ENCODE results near the gene PRSS2.

Gene PRSS2

DNA sequence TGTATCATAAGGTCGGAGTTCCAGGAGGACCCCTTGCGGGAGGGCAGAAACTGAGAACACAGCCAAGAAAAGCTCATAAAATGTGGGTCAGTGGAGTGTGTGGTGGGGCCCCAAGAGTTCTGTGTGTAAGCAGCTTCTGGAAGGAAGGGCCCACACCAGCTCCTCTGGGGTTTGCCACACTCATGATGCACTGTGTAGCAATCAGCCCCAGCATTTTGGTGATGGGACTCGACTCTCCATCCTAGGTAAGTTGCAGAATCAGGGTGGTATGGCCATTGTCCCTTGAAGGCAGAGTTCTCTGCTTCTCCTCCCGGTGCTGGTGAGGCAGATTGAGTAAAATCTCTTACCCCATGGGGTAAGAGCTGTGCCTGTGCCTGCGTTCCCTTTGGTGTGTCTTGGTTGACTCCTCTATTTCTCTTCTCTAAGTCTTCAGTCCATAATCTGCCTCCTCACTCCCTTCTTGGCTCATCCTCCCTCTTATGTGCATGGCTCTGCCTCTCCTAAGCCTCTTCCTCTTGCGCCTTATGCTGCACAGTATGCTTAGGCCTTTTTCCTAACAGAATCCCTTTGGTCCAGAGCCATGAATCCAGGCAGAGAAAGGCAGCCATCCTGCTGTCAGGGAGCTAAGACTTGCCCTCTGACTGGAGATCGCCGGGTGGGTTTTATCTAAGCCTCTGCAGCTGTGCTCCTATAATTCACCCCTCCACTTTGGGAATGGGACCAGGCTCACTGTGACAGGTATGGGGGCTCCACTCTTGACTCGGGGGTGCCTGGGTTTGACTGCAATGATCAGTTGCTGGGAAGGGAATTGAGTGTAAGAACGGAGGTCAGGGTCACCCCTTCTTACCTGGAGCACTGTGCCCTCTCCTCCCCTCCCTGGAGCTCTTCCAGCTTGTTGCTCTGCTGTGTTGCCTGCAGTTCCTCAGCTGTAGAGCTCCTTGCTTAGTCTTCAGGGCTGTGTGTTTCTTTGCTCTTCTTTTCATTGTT is 17.8 kb downstream of the PRSS2 start:
- FAIRE-seq: no peak

DNA sequence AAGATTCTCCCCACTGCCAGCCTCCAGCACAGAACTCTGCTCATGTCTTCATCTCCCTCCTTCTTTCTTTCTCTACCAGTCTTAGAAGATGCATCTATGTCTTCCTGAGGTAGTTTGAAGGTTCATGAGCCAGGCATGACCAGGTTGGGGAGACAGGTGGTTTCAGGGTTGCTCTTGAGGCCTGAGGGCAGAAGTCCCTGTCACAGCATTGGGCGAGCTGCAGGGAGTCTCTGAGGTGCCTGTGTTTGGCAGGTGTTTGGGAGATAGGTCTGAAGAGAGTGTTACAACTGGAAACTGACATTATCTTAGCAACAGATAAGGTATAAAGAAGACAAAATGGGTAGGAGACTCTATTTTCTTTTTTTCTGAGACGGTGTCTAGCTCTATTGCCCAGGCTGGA is 18.7 kb downstream of the PRSS2 start:
- no peak for FAIRE-seq

DNA sequence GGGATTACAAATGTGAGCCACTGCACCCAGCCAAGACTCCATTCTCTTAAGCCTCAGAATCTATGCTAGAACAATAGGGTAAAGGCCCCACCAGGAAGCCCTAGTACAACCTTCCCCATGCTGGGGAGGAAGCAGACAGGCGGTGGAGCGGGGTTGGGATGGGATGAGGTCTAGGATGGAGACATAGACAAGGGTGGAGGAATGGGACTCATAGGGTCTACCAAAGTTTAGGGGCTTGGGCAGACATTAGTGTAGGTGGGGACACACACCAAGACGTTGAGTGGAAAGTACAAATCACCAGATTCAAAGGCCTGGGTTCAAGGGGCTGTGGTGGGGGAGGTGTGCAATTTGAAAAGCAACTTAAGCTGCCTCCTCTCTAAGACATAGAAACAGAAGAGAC is 19.3 kb downstream of the PRSS2 start:
- no peak for FAIRE-seq

DNA sequence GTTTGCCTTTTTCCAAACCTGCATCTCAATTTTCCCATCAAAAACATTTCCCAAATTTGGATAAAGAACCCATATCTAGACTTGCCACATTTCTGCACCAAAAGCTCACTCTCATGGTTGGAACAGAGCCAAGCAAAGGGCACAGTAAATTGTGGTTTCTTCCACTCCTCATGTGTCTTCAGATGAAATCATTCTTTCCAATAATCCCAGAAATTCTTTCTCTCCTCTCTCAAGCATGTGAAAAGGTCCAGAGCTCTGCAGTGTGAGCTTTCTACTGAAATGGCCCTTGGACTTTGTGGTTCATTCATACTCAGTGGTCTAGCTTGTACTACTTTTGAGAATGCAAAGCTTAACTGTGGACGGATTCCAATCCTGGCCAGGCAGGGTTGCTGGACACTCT is 19.8 kb downstream of the PRSS2 start:
- no peak for FAIRE-seq

DNA sequence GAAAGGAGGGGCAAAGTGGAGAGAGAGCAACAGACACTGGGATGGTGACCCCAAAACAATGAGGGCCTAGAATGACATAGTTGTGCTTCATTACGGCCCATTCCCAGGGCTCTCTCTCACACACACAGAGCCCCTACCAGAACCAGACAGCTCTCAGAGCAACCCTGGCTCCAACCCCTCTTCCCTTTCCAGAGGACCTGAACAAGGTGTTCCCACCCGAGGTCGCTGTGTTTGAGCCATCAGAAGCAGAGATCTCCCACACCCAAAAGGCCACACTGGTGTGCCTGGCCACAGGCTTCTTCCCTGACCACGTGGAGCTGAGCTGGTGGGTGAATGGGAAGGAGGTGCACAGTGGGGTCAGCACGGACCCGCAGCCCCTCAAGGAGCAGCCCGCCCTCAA is 20.7 kb downstream of the PRSS2 start:
- FAIRE-seq: no peak

DNA sequence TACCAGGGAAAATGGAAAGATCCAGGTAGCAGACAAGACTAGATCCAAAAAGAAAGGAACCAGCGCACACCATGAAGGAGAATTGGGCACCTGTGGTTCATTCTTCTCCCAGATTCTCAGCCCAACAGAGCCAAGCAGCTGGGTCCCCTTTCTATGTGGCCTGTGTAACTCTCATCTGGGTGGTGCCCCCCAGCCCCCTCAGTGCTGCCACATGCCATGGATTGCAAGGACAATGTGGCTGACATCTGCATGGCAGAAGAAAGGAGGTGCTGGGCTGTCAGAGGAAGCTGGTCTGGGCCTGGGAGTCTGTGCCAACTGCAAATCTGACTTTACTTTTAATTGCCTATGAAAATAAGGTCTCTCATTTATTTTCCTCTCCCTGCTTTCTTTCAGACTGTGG is 21.4 kb downstream of the PRSS2 start:
- FAIRE-seq: no peak

DNA sequence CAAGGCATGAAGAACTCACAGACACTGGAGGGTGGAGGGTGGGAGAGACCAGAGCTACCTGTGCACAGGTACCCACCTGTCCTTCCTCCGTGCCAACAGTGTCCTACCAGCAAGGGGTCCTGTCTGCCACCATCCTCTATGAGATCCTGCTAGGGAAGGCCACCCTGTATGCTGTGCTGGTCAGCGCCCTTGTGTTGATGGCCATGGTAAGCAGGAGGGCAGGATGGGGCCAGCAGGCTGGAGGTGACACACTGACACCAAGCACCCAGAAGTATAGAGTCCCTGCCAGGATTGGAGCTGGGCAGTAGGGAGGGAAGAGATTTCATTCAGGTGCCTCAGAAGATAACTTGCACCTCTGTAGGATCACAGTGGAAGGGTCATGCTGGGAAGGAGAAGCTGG is 21.8 kb downstream of the PRSS2 start:
- no peak for FAIRE-seq

DNA sequence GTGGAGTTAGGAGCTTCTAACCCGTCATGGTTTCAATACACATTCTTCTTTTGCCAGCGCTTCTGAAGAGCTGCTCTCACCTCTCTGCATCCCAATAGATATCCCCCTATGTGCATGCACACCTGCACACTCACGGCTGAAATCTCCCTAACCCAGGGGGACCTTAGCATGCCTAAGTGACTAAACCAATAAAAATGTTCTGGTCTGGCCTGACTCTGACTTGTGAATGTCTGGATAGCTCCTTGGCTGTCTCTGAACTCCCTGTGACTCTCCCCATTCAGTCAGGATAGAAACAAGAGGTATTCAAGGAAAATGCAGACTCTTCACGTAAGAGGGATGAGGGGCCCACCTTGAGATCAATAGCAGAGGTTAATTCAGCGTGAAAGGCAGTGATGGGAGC is 22.4 kb downstream of the PRSS2 start:
- no peak for FAIRE-seq

DNA sequence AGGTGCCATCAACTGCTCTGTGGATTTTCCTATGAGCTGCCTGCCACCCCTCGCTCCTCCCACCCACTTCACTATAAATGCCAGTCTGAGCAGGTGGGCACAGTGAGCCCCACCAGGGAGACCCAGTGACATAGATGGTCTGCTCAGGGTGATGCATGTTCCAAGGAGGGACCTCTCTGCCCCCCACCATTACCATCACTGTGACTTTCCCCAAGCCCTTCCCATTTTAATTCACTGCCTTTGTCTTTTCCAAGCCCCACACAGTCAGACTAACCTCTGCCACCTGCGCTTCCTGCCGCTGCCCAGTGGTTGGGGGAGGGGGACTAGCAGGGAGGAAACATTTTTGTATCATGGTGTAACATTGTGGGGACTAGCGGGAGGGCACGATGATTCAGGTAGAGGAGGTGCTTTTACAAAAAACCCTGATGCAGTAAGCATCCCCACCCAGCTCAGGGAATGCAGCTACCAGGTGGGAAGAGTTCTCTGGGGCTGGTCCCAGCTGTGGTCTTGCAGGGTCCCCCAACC is 24.6 kb downstream of the PRSS2 start:
- no peak for FAIRE-seq

DNA sequence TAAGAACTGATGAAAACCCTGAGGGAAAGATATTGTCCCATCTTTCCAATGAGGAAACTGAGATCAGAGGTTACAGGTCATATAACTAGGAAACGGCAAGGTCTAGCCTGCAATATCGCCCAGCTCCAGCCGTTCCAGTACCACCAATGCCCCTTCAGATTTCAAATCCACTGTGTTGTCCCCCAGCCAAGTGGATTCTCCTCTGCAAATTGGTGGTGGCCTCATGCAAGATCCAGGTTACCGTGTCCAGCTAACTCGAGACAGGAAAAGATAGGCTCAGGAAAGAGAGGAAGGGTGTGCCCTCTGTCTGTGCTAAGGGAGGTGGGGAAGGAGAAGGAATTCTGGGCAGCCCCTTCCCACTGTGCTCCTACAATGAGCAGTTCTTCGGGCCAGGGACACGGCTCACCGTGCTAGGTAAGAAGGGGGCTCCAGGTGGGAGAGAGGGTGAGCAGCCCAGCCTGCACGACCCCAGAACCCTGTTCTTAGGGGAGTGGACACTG is 25.3 kb downstream of the PRSS2 start:
- FAIRE-seq: no peak

DNA sequence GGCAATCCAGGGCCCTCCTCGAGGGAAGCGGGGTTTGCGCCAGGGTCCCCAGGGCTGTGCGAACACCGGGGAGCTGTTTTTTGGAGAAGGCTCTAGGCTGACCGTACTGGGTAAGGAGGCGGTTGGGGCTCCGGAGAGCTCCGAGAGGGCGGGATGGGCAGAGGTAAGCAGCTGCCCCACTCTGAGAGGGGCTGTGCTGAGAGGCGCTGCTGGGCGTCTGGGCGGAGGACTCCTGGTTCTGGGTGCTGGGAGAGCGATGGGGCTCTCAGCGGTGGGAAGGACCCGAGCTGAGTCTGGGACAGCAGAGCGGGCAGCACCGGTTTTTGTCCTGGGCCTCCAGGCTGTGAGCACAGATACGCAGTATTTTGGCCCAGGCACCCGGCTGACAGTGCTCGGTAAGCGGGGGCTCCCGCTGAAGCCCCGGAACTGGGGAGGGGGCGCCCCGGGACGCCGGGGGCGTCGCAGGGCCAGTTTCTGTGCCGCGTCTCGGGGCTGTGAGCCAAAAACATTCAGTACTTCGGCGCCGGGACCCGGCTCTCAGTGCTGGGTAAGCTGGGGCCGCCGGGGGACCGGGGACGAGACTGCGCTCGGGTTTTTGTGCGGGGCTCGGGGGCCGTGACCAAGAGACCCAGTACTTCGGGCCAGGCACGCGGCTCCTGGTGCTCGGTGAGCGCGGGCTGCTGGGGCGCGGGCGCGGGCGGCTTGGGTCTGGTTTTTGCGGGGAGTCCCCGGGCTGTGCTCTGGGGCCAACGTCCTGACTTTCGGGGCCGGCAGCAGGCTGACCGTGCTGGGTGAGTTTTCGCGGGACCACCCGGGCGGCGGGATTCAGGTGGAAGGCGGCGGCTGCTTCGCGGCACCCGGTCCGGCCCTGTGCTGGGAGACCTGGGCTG is 26.0 kb downstream of the PRSS2 start:
- FAIRE-seq: no peak

DNA sequence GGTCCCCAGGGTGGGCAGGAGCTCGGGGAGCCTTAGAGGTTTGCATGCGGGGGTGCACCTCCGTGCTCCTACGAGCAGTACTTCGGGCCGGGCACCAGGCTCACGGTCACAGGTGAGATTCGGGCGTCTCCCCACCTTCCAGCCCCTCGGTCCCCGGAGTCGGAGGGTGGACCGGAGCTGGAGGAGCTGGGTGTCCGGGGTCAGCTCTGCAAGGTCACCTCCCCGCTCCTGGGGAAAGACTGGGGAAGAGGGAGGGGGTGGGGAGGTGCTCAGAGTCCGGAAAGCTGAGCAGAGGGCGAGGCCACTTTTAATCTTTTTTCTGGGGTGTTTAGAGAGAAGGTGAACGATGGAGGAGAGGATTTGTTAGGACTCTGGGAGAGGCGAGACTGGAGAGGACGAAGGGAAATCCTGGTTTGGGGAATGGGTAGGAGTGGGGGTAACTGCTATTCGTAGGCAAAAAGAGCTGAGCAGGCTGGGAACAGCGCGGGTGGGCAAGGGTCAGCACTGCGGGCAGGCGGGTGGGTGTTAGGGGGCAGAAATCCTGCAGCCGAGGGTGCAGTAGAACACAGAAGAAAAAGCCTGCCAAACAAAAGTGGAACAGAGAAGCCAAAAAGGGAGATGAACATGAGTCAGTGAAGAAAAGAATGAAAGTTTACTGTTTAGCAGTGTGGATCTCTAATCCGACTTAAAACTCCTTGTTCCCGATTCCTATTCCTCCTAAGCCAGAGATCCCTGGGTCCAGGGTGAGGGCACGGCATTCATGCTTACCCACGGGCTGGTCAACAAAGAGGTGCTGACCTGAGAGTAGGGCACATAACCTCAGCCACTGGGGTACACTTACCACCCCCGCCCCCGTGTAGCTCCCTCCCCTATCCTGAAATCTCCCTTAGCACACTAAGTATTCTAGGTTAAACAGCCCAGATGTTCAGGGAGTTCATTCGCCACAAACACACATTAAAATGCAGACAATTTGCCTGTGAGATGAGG is 26.9 kb downstream of the PRSS2 start:
- FAIRE-seq: no peak

DNA sequence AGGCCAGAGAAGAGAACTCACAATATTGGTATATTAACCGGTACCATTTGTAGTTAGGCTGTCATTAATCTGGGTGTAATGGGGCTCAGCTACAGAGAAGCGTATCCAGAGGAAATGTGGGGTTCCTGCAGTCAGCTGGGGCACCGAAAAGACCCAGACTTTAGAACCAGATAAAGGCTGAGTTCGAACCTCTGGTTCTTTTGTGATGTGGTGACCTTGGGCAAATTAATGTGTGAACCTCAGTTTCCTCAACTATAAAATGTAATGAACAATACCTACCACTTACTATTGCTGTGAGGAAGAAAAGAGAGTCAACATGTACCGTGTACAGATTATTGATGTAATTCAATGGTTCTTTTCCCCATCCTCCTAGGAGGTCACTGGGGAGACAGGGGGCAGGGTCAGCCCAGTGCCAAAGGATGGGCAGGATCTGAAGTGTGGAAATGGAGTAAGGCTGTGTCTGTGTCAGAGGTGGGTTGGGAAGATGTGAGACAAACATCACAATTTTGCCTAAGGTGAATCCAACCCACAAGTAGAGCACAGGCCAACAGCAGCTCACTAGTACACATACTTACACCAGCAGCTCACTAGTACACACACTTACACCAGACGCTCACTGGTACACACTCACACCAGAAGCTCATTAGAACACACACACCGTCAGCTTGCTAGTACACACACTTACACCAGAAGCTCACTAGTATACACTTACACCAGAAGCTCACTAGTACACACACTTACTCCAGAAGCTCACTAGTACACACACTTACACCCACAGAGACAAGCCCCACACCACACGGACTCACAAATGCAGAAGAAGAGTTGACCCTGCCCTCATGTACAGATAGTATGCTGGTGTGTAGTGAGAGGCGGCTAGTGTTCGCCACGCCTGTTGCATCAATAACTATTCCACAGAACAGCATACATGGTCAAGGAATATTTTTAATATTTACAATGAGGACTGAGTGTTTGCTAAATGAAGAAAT is 28.0 kb downstream of the PRSS2 start:
- FAIRE-seq: no peak

DNA sequence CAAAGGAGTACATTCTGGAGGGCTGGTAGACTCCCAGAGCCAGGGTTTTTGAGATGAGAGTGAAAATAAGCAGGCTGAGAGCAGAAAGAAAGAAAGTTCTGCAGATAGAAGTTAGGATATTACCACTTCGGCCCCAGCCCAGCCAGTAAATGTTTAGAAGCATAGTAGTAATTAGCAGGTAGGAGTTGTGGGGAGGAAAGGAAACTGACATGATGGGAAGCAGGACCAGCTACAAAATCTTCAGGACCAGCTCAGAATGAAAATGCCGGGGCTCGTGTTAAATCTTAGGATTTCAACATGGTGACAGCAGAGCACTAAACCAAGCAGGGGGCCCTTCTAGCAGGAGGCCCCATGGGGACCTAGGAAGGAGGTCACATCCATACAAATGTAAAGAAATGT is 28.7 kb downstream of the PRSS2 start:
- no peak for FAIRE-seq

DNA sequence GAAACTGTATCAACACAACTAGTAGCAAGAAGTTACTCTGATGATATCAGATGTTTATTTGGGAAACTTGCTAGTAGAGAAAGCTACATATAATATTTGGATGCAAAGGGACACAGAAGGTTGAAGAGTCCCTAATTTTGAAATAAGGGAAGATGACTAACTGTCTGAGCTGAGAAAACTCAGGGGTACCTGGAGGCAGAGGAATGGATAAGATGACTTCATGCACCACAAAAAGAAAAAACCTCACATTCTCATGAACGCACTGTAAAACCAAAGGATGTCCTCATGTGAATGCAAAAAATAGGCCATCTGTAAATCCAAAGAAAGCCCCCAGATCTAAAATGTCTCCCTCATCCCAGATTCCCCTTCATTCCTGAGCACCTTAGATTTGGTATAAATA is 29.3 kb downstream of the PRSS2 start:
- no peak for FAIRE-seq

DNA sequence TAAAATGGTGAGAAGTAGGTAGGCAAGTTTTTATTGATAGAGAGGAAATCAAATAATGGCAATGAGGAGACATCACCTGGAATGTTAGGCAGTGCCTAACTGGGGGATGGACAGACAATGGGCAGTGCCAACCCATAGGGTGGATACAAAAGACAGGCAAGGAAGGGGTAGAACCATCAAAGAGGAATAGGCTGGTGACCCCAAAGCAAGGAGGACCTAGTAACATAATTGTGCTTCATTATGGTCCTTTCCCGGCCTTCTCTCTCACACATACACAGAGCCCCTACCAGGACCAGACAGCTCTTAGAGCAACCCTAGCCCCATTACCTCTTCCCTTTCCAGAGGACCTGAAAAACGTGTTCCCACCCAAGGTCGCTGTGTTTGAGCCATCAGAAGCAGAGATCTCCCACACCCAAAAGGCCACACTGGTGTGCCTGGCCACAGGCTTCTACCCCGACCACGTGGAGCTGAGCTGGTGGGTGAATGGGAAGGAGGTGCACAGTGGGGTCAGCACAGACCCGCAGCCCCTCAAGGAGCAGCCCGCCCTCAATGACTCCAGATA is 30.0 kb downstream of the PRSS2 start:
- FAIRE-seq: no peak

DNA sequence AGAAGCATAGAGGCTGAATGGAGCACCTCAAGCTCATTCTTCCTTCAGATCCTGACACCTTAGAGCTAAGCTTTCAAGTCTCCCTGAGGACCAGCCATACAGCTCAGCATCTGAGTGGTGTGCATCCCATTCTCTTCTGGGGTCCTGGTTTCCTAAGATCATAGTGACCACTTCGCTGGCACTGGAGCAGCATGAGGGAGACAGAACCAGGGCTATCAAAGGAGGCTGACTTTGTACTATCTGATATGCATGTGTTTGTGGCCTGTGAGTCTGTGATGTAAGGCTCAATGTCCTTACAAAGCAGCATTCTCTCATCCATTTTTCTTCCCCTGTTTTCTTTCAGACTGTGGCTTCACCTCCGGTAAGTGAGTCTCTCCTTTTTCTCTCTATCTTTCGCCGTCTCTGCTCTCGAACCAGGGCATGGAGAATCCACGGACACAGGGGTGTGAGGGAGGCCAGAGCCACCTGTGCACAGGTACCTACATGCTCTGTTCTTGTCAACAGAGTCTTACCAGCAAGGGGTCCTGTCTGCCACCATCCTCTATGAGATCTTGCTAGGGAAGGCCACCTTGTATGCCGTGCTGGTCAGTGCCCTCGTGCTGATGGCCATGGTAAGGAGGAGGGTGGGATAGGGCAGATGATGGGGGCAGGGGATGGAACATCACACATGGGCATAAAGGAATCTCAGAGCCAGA is 31.0 kb downstream of the PRSS2 start:
- FAIRE-seq: no peak

DNA sequence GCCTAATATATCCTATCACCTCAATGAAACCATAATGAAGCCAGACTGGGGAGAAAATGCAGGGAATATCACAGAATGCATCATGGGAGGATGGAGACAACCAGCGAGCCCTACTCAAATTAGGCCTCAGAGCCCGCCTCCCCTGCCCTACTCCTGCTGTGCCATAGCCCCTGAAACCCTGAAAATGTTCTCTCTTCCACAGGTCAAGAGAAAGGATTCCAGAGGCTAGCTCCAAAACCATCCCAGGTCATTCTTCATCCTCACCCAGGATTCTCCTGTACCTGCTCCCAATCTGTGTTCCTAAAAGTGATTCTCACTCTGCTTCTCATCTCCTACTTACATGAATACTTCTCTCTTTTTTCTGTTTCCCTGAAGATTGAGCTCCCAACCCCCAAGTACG is 31.5 kb downstream of the PRSS2 start:
- no peak for FAIRE-seq

DNA sequence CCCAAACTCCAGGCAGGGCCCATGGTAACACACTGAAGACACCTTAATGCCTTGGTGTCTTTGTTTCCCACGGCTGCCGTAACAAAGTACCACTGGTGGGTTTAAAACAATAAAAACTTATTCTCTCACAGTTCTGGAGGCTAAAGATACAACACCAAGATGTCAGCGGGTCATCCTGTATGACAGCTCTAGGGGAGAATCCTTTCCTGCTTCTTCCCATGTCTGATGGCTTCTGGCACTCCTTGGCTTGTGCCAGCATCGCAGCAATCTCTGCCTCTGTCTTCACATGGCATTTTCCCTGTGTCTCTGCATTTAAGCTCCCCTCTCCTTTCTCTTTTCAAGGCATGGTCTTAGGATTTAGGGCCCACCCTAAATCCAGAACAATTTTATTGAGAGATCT is 33.1 kb downstream of the PRSS2 start:
- FAIRE-seq: no peak

DNA sequence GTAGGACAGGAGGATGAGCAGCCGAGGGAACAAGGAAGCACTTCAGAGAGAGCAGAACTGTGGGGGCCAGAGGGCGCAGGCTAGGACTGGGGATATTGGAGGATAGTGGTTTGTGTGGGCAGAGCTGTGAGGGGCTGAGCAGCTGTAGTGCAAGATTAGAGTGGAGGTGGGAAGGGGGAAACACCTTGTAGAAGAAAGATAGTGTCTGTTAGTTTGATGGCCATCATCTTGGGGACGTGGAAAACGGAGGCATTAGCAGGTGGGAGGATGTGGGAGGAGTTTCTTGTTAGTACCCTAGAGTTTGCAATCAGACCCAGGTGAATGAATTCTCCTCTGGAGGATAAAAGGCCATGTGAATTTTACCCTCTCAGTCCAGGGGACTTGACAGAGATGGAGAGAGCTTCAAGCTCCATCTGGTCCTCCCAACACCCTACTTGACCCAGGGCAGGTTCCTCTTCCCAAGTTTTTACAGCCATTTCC is 34.0 kb downstream of the PRSS2 start:
- FAIRE-seq: no peak
